ENCODE measurements around the gene HDAC8. TPM values are rescaled to one million over a fixed set of nuclear protein-coding genes. Genes with fewer than 3 reads are reported as not detected.

HDAC8 gene
- total and polyA plus RNA-seq, 9 of the 15 experiments (the other 6 are each of a cell fraction or from before 2014, with no cell fraction given), result 18.9 to 53.8 (median 28.7) TPM

- Histone ChIP-seq H3K4me2 (ENCODE audit: insufficient read depth, low read length) (no peak overlapping the region), H3K9ac (ENCODE audit: insufficient read depth in 1 of 2, low read depth in 2 of 2, low read length in 2 of 2) (no peak overlapping the region), H3K4me1 (replicated peaks in 1 of 2; ENCODE audit: control insufficient read depth in 2 of 2, insufficient read depth in 2 of 2, low read length in 2 of 2) (peaks cover 0 to 2% of the 10 kb centered on the region in 2 experiments; a peak in 2 of 5 replicates), H3K27ac (ENCODE audit: extremely low read depth, low read depth, low read length) (no peak overlapping the region), H4K20me1 (replicated peaks; ENCODE audit: control insufficient read depth, insufficient read depth, low read length) (no peaks in the 10 kb centered on the region), H3K9me3 (replicated peaks; ENCODE audit: control insufficient read depth, insufficient read depth, low read depth, low read length) (no peaks in the 10 kb centered on the region), H3K79me2 (ENCODE audit: control insufficient read depth, insufficient read depth, low read length) (no peaks in the 10 kb centered on the region), H3K36me3 (ENCODE audit: control insufficient read depth, insufficient read depth, low read length) (no peaks in the 10 kb centered on the region), H3K4me3 (no peak overlapping the region), H2AFZ (ENCODE audit: low read depth, low read length) (no peak overlapping the region), H3K27me3 (ENCODE audit: control insufficient read depth in 2 of 2, insufficient read depth in 2 of 2, low read length in 2 of 2) (no peaks in the 10 kb centered on the region), H3K9me1 (ENCODE audit: control insufficient read depth, insufficient read depth, low read length) (no peaks in the 10 kb centered on the region)
- TF ChIP-seq ZBTB40 (IDR thresholded peaks at IDR 0.05) (no peak), ZBTB40 (CRISPR knock-in tag; IDR thresholded peaks at IDR 0.05) (no peak), ZHX1 (conservative IDR thresholded peaks at IDR 0.05; ENCODE audit: low read length) (no peak), ZNF3 (CRISPR knock-in tag; IDR thresholded peaks at IDR 0.05) (no peak)
- in situ Hi-C loops (cut with MboI) (no loop called here), intact Hi-C loops (cut with micrococcal nuclease) (no loop called here)
- ATAC-seq (no peak), DNase-seq (ENCODE audit: extremely low read depth in 1 of 4, low spot score in 3 of 4) (no peak), FAIRE-seq (no peak)
- ChIA-PET CTCF (ENCODE audit: low intra/inter-chr PET ratio) (no interaction called here), POLR2A (no interaction called here)
- BruUV-seq (replicated peaks), result no TSS peak
These were observed 180.6 kb downstream of the HDAC8 start for GRCh38 chrX:72392042-72392441.
